SU-DHL-6 (cell line): ENCODE measurements around the gene PIP4P1.

Source experiments
- CTCF ChIP-seq: fragments of 200-600 bp; sonication (generic); IDR thresholded peaks from one replicate; pipeline ENCODE4 v1.5.1; 2017; ENCODE audit warnings: antibody characterized with exemption, mild to moderate bottlenecking, low read length, moderate library complexity; ENCODE audit not compliant: insufficient read depth, poor library complexity, severe bottlenecking
- EZH2phosphoT487 ChIP-seq: fragments of 200-600 bp; sonication (generic), shearing (Covaris generic); conservative IDR thresholded peaks from 2 replicates; pipeline ENCODE4 v1.6.1; 2018; ENCODE audit warnings: mild to moderate bottlenecking, antibody characterized with exemption, low read length, moderate library complexity, mixed read lengths

- TF ChIP-seq CTCF: no peak
- TF ChIP-seq EZH2phosphoT487: no peak
Observed at GRCh38 chr14:20409226-20409625, 52.0 kb downstream of the PIP4P1 start.
